WTC11 (cell line): Measurements from ENCODE around the gene GALR2. TPM values are rescaled to one million over a fixed set of nuclear protein-coding genes. Genes with fewer than 3 reads are reported as not detected.

Experiments
- ATAC-seq: fragments of 200-7000 bp; cut with Tn5 transposase; 2 replicates; pipeline ENCODE4 v1.10.0; 2021; ENCODE audit warnings: mild to moderate bottlenecking, moderate library complexity
- CTCF ChIA-PET: fragments of 300-600 bp; sonication (Branson Sonifier 250); formaldehyde crosslinking; loops from one replicate; lab custom pipeline; 2021; ENCODE audit warnings: antibody characterized with exemption; lab: Charles Lee
- POLR2A ChIA-PET: fragments of 350-600 bp; sonication (Branson Sonifier 250); formaldehyde crosslinking; loops from one replicate; lab custom pipeline; 2021; ENCODE audit warnings: antibody characterized with exemption; lab: Charles Lee
- DNase-seq: peaks from one replicate; pipeline ENCODE4 v3.0.0; 2021; ENCODE audit warnings: low spot score
- H3K27ac Mint-ChIP-seq: 2 replicates; pipeline ENCODE4 v1.8.0; 2021; ENCODE audit warnings: mixed read lengths
- H3K27me3 Mint-ChIP-seq: 2 replicates; pipeline ENCODE4 v1.8.0; 2021; ENCODE audit warnings: low read depth, mild to moderate bottlenecking, moderate library complexity, mixed read lengths
- H3K36me3 Mint-ChIP-seq: 2 replicates; pipeline ENCODE4 v1.8.0; 2021; ENCODE audit warnings: mixed read lengths
- H3K4me1 Mint-ChIP-seq: 2 replicates; pipeline ENCODE4 v1.8.0; 2022; ENCODE audit warnings: mixed read lengths
- H3K4me3 Mint-ChIP-seq: 2 replicates; pipeline ENCODE4 v1.8.0; 2021; ENCODE audit warnings: mild to moderate bottlenecking, moderate library complexity, mixed read lengths
- H3K9me3 Mint-ChIP-seq: 2 replicates; pipeline ENCODE4 v1.8.0; 2021; ENCODE audit warnings: mixed read lengths
- CREB1 ChIP-seq: sonication (generic); formaldehyde crosslinking; IDR thresholded peaks from 2 replicates; pipeline ENCODE4 v1.8.0; 2023; ENCODE audit warnings: mild to moderate bottlenecking, missing genetic modification reagents
- E2F4 ChIP-seq: sonication (generic); formaldehyde crosslinking; IDR thresholded peaks from 2 replicates; pipeline ENCODE4 v1.8.1; 2022; ENCODE audit warnings: low read depth, mild to moderate bottlenecking, moderate library complexity, missing genetic modification reagents, borderline replicate concordance
- ERG ChIP-seq: fragments of 250-450 bp; sonication (Bioruptor Pico); IDR thresholded peaks from 2 replicates; pipeline ENCODE4 v1.8.0; 2021; ENCODE audit warnings: mild to moderate bottlenecking
- ESRRA ChIP-seq: sonication (generic); formaldehyde crosslinking; IDR thresholded peaks from 2 replicates; pipeline ENCODE4 v1.8.1; 2022; ENCODE audit warnings: mild to moderate bottlenecking, missing genetic modification reagents, borderline replicate concordance
- FOXK1 ChIP-seq: sonication (generic); formaldehyde crosslinking; IDR thresholded peaks from 2 replicates; pipeline ENCODE4 v1.8.0; 2022; ENCODE audit warnings: mild to moderate bottlenecking, moderate library complexity, missing genetic modification reagents
- FOXP4 ChIP-seq: sonication (generic); formaldehyde crosslinking; IDR thresholded peaks from 2 replicates; pipeline ENCODE4 v1.8.0; 2022; ENCODE audit warnings: mild to moderate bottlenecking, missing genetic modification reagents
- GABPB1 ChIP-seq: sonication (generic); formaldehyde crosslinking; IDR thresholded peaks from 2 replicates; pipeline ENCODE4 v1.8.1; 2023; ENCODE audit warnings: mild to moderate bottlenecking, missing genetic modification reagents
- GRHL2 ChIP-seq: fragments of 250-450 bp; sonication (Bioruptor Pico); IDR thresholded peaks from 2 replicates; pipeline ENCODE4 v1.8.0; 2022; ENCODE audit warnings: mild to moderate bottlenecking, moderate library complexity; ENCODE audit not compliant: insufficient replicate concordance, severe bottlenecking
- JAZF1 ChIP-seq: fragments of 250-450 bp; sonication (Bioruptor Pico); IDR thresholded peaks from 2 replicates; pipeline ENCODE4 v1.9.0; 2021; ENCODE audit warnings: moderate library complexity, mild to moderate bottlenecking, inconsistent platforms
- NFATC4 ChIP-seq: fragments of 250-450 bp; sonication (Bioruptor Pico); IDR thresholded peaks from 2 replicates; pipeline ENCODE4 v1.9.0; 2021; ENCODE audit warnings: mild to moderate bottlenecking
- NFE2L1 ChIP-seq: sonication (generic); formaldehyde crosslinking; IDR thresholded peaks from 2 replicates; pipeline ENCODE4 v1.8.1; 2023; ENCODE audit warnings: missing genetic modification reagents
- NR1H2 ChIP-seq: sonication (generic); formaldehyde crosslinking; IDR thresholded peaks from 2 replicates; pipeline ENCODE4 v1.9.0; 2021; ENCODE audit warnings: mild to moderate bottlenecking, moderate library complexity, missing genetic modification reagents
- NR3C1 ChIP-seq: sonication (generic); formaldehyde crosslinking; conservative IDR thresholded peaks from 2 replicates; pipeline ENCODE4 v1.8.1; 2023; ENCODE audit warnings: low read depth, mild to moderate bottlenecking, missing genetic modification reagents
- OVOL2 ChIP-seq: fragments of 250-450 bp; sonication (Bioruptor Pico); IDR thresholded peaks from 2 replicates; pipeline ENCODE4 v1.9.0; 2021; ENCODE audit warnings: mild to moderate bottlenecking, borderline replicate concordance
- SOX15 ChIP-seq: fragments of 250-450 bp; sonication (Bioruptor Pico); IDR thresholded peaks from 2 replicates; pipeline ENCODE4 v1.9.0; 2021; ENCODE audit warnings: mild to moderate bottlenecking
- USF2 ChIP-seq: sonication (generic); formaldehyde crosslinking; IDR thresholded peaks from 2 replicates; pipeline ENCODE4 v1.8.1; 2023; ENCODE audit warnings: mild to moderate bottlenecking, missing genetic modification reagents, moderate library complexity
- ZBTB21 ChIP-seq: sonication (generic); formaldehyde crosslinking; IDR thresholded peaks from 2 replicates; pipeline ENCODE4 v1.8.1; 2023; ENCODE audit warnings: mild to moderate bottlenecking, missing genetic modification reagents, borderline replicate concordance
- ZNF121 ChIP-seq: sonication (generic); formaldehyde crosslinking; IDR thresholded peaks from 2 replicates; pipeline ENCODE4 v1.8.0; 2023; ENCODE audit warnings: missing genetic modification reagents
- ZNF219 ChIP-seq: sonication (generic); formaldehyde crosslinking; IDR thresholded peaks from 2 replicates; pipeline ENCODE4 v1.8.0; 2023; ENCODE audit warnings: missing genetic modification reagents, mild to moderate bottlenecking, borderline replicate concordance
- ZNF317 ChIP-seq: sonication (generic); formaldehyde crosslinking; IDR thresholded peaks from 2 replicates; pipeline ENCODE4 v1.8.1; 2023; ENCODE audit warnings: low read depth, mild to moderate bottlenecking, moderate library complexity, missing genetic modification reagents, borderline replicate concordance
- total RNA-seq: library from RNA; stranded (reverse); gene quantifications from 3 replicates; pipeline ENCODE4 v1.2.3, GENCODE V29; 2021

Gene GALR2
- total RNA-seq, 1 experiment from 2014 or later, result 2.9 TPM

GRCh38 chr17:76089680-76090516 lies 15.3 kb downstream of the GALR2 start:
- H3K4me1 Mint-ChIP-seq, result no peaks in the 10 kb centered on the region
- CTCF ChIA-PET, result interaction anchor here (1.1 to 2.5 kb wide), 5 partner anchors 10 to 163 kb away, joined by 3 to 8 read pairs (median 4); partner anchors contain the start of genes GALR2 and ZACN
- ATAC-seq, result no peak
- H3K4me3 Mint-ChIP-seq, result no peak overlapping the region
- no peaks in the 10 kb centered on the region for H3K27me3 Mint-ChIP-seq
- H3K9me3 Mint-ChIP-seq, result no peaks in the 10 kb centered on the region
- POLR2A ChIA-PET, result no interaction called here
- peaks cover 45% of the 10 kb centered on the region for H3K36me3 Mint-ChIP-seq
- TF ChIP-seq FOXK1 (CRISPR knock-in tag) (no peak), ESRRA (CRISPR knock-in tag) (no peak), SOX15 (no peak), JAZF1 (CRISPR knock-in tag) (no peak), E2F4 (no peak), ZNF219 (no peak), GRHL2 (no peak), ZBTB21 (no peak), NFATC4 (CRISPR knock-in tag) (no peak), NR1H2 (CRISPR knock-in tag) (no peak), ERG (CRISPR knock-in tag) (no peak)
- TF ChIP-seq, all 79 proteins: peak for 0
- DNase-seq, result no peak
- H3K27ac Mint-ChIP-seq, result no peak overlapping the region

- no peaks in the 10 kb centered on the region for H3K4me1 Mint-ChIP-seq
- DNase-seq (no peak), ATAC-seq (no peak)
- no peak overlapping the region for H3K27ac Mint-ChIP-seq
- H3K9me3 Mint-ChIP-seq, result no peaks in the 10 kb centered on the region
- CTCF ChIA-PET, result interaction anchor here (0.6 to 2.5 kb wide), 3 partner anchors 16 to 84 kb away, joined by 3 to 8 read pairs (median 4); partner anchors contain the start of gene GALR2
- TF ChIP-seq NFE2L1 (no peak), ZNF317 (no peak), FOXP4 (CRISPR knock-in tag) (no peak), SOX15 (no peak)
- H3K4me3 Mint-ChIP-seq, result no peak overlapping the region
- no peaks in the 10 kb centered on the region for H3K27me3 Mint-ChIP-seq
- H3K36me3 Mint-ChIP-seq, result peaks cover 41% of the 10 kb centered on the region
- POLR2A ChIA-PET, result no interaction called here
Observed at GRCh38 chr17:76090517-76091129, 16.0 kb downstream of the GALR2 start.

GRCh38 chr17:76091526-76092286 lies 17.1 kb downstream of the GALR2 start:
- CTCF ChIA-PET, result interaction anchor here (0.7 to 0.9 kb wide), 2 partner anchors 16 to 23 kb away, joined by 3 to 4 read pairs; no protein-coding TSS in a partner anchor
- ATAC-seq, result no peak
- peaks cover 43% of the 10 kb centered on the region for H3K36me3 Mint-ChIP-seq
- no peaks in the 10 kb centered on the region for H3K9me3 Mint-ChIP-seq
- no peak overlapping the region for H3K4me3 Mint-ChIP-seq
- POLR2A ChIA-PET, result no interaction called here
- no peak for DNase-seq
- H3K27me3 Mint-ChIP-seq, result no peaks in the 10 kb centered on the region
- peak overlapping the region; percentile 45; the same call in 1 of the 2 replicates for H3K27ac Mint-ChIP-seq
- TF ChIP-seq CREB1 (CRISPR knock-in tag) (no peak), ZNF121 (CRISPR knock-in tag) (no peak), OVOL2 (CRISPR knock-in tag) (no peak), USF2 (no peak), GABPB1 (no peak), NR3C1 (CRISPR knock-in tag) (no peak)
- TF ChIP-seq, all 79 proteins: peak for 0
- H3K4me1 Mint-ChIP-seq, result no peaks in the 10 kb centered on the region
